ENCODE results near the gene GRB10. TPM values are rescaled to one million over a fixed set of nuclear protein-coding genes. Genes with fewer than 3 reads are reported as not detected.

GRB10 gene
- total and polyA plus RNA-seq, 4 donors, result 11.6 to 68.6 (median 41.0) TPM

DNA sequence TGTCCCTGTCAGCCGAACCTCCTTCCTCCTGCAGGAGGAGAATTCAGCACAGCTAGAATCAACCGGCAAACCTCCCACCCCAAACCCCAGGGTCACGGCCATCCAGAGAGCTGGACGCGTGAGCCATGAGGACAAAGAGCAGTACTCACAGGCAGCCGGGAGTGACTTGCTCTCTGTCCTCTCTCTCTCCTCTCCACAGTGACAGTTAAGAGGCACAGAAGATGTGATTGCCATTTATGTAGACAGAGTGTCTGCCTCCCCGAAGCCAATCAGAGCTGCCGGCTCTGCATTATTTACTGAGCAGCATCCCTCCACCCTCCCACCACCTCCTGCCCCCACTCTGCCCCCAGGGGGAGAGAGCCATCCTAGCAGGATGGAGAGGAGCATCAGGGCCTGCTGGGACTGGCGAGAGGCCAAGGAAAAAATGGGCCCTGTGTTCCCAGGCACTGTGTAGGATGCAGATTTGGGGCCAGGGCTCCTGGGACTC, 221.8 kb downstream of the GRB10 start:
- Histone ChIP-seq H3K4me1 (ENCODE audit: control insufficient read depth in 5 of 5, insufficient read depth in 5 of 5, low read length in 5 of 5) (peaks cover 0 to 13% (median 4%) of the 10 kb centered on the region in 5 donors), H3K27me3 (ENCODE audit: control insufficient read depth in 3 of 3, insufficient read depth in 3 of 3, low read length in 2 of 3) (no peaks in the 10 kb centered on the region), H3K4me3 (no peak overlapping the region), H3K27ac (ENCODE audit: low read depth in 1 of 2, low read length in 1 of 2) (no peak overlapping the region), H3K9ac (ENCODE audit: insufficient read depth in 1 of 2, low read length in 2 of 2) (no peak overlapping the region), H3K36me3 (ENCODE audit: control insufficient read depth in 4 of 4, insufficient read depth in 4 of 4, low read length in 4 of 4) (no peaks in the 10 kb centered on the region), H3K9me3 (ENCODE audit: control insufficient read depth in 4 of 4, insufficient read depth in 3 of 4, low read length in 3 of 4) (no peaks in the 10 kb centered on the region)
- DNase-seq, result no peak
- TF ChIP-seq CTCF (IDR thresholded peaks at IDR 0.05; ENCODE audit: control extremely low read depth, extremely low read depth), result no peak
- 58 to 66% methylated on average over 9 of the region's 9 CpGs for WGBS, 2 donors
- ATAC-seq (ENCODE audit: insufficient read depth, low FRiP score), result no peak

DNA sequence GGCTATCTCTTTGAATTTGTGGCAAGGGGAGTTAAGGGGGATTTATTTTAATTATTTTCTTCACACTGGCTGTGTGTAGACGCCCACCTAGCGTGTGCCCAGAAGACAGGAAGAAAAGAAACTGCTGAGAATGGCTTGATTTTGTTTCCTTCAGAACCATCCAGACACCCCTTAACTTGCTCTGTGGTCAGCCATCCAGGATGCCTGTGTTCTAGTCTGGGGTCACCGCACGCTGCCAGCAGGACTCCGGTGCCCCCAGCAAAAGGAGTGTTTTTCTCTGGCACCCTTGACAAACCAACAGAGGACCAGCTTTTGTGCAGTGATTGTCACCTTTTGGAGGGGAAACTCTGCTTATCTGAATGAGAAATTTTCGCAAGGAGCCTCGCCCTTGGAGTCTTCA, 222.8 kb downstream of the GRB10 start:
- no peak for ATAC-seq (ENCODE audit: insufficient read depth, low FRiP score)
- H3K27me3 ChIP-seq (ENCODE audit: control insufficient read depth in 3 of 3, insufficient read depth in 3 of 3, low read length in 2 of 3), result no peaks in the 10 kb centered on the region
- no peak overlapping the region for H3K4me3 ChIP-seq
- H3K27ac ChIP-seq (ENCODE audit: low read depth in 1 of 2, low read length in 1 of 2), result no peak overlapping the region
- DNase-seq, result no peak
- 73 to 74% methylated on average over 7 of the region's 7 CpGs for WGBS, 2 donors
- H3K36me3 ChIP-seq (ENCODE audit: control insufficient read depth in 4 of 4, insufficient read depth in 4 of 4, low read length in 4 of 4), result no peaks in the 10 kb centered on the region
- no peak overlapping the region for H3K9ac ChIP-seq (ENCODE audit: insufficient read depth in 1 of 2, low read length in 2 of 2)
- no peak for TF ChIP-seq CTCF (IDR thresholded peaks at IDR 0.05; ENCODE audit: control extremely low read depth, extremely low read depth)
- H3K9me3 ChIP-seq (ENCODE audit: control insufficient read depth in 4 of 4, insufficient read depth in 3 of 4, low read length in 3 of 4), result no peaks in the 10 kb centered on the region
- H3K4me1 ChIP-seq (ENCODE audit: control insufficient read depth in 5 of 5, insufficient read depth in 5 of 5, low read length in 5 of 5), result peaks cover 0 to 9% (median 4%) of the 10 kb centered on the region in 5 donors

DNA sequence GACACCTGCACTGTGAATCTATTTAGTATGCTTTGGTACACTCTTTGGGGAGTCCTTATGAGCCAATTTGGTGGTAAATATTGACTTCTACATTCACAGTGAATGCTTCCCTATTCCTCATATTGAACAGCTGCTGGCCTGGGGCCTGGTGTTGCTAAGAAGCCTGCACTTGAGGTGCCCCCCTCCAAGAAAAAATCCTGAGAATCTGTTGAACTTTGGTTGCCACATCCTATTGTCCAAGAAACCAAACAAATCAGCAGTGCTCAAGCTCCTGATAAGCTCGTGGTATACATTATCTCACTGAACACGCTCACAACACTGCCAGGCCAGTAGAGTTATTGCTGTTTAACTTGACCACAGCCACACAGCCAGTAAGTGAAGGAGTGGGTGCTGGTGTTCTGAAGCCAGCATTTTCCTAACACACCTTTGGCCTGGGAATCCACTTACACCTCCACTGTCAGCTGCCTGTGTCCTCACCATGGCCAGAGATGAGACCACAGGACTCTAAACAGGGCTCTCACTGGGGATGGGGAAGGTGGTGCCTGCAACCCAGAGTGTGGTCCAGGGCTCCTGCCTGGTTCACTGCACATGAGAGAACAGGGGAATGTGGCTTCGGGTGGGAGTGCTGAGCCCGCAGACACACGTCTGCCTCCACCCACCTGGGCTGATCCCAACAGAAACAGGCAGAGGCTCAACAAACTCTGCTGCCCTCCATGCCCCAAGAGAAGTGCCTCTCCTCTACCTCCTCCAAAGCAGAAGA, 224.2 kb downstream of the GRB10 start:
- Histone ChIP-seq H3K27ac (ENCODE audit: low read depth in 1 of 2, low read length in 1 of 2) (no peak overlapping the region), H3K36me3 (ENCODE audit: control insufficient read depth in 4 of 4, insufficient read depth in 4 of 4, low read length in 4 of 4) (no peaks in the 10 kb centered on the region), H3K4me3 (no peak overlapping the region), H3K4me1 (ENCODE audit: control insufficient read depth in 5 of 5, insufficient read depth in 5 of 5, low read length in 5 of 5) (peaks cover 0 to 9% (median 4%) of the 10 kb centered on the region in 5 donors), H3K27me3 (ENCODE audit: control insufficient read depth in 3 of 3, insufficient read depth in 3 of 3, low read length in 2 of 3) (no peaks in the 10 kb centered on the region), H3K9ac (ENCODE audit: insufficient read depth in 1 of 2, low read length in 2 of 2) (no peak overlapping the region), H3K9me3 (ENCODE audit: control insufficient read depth in 4 of 4, insufficient read depth in 3 of 4, low read length in 3 of 4) (no peaks in the 10 kb centered on the region)
- 63 to 69% methylated on average over 5 of the region's 5 CpGs for WGBS, 2 donors
- no peak for DNase-seq
- no peak for ATAC-seq (ENCODE audit: insufficient read depth, low FRiP score)
- TF ChIP-seq CTCF (IDR thresholded peaks at IDR 0.05; ENCODE audit: control extremely low read depth, extremely low read depth), result no peak

Measured in lung (tissue), 12 donors.